Stimulated activated CD8-positive, alpha-beta memory T cell treated with anti-CD3 and anti-CD28 coated beads, Interleukin-2, amount 100 ng/mL, for 1 hour (primary cell): ENCODE data around the gene CEP112.
"Not testable (repeated sequence)": the region's sequence is repeated elsewhere in the genome, so short reads cannot be mapped to it uniquely, and the experiment has no call there.

Source experiments
- DNase-seq, 2 donors: peaks; one replicate each; pipeline ENCODE4 v3.0.0-alpha.2; 2020; ENCODE audit warnings: low read depth in 2 of 2

The CEP112 gene

GRCh38 chr17:65891231-65891735, 300.6 kb downstream of the CEP112 start:
- DNase-seq = no peak

GRCh38 chr17:65888649-65889048, 303.3 kb downstream of the CEP112 start:
- DNase-seq = no peak

- no peak for DNase-seq
Measured at GRCh38 chr17:65886315-65887245, 305.4 kb downstream of the CEP112 start.

DNA sequence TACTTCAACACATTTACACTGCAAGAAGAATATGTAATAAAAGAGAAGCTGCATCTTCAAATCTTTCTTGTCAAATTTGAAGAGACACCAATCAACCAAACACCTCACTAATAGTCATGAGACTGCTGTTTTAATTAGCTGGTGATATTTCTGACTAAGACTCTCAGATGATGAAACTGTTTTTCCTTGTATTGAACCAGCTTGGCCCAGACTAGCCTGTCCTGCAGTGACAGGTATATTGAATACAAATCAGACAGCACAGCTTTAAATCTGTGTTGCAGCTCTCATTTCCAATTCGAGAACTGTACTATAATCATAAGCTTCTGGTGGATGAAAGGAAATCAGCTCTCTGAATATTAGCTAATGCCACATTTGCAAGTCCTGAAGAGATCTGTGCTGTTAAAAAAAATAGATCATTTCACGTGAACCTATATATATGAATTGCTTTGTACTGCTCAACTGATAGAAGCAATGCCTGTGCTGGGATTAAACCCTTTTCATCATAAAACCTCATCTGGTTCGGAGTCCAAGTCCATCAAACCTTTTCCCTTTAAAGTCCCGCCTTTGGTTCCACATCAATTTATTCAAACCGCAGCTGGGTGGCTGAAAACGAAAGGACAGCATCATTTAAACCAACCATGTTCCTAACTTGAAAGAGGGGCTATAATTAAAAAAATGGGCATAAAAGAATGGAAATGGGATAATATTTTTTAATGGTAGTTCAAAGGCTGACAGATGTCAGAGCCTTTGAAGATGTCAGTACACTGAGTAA, 306.2 kb downstream of the CEP112 start:
- DNase-seq = no peak

- no peak for DNase-seq
Measured at GRCh38 chr17:65876985-65877384, 314.9 kb downstream of the CEP112 start.

GRCh38 chr17:65868881-65869280, 323.1 kb downstream of the CEP112 start:
- no peak for DNase-seq

- DNase-seq = no peak
Measured at GRCh38 chr17:65867014-65867413, 324.9 kb downstream of the CEP112 start.

GRCh38 chr17:65865715-65866425, 326.1 kb downstream of the CEP112 start:
- no peak for DNase-seq

DNA sequence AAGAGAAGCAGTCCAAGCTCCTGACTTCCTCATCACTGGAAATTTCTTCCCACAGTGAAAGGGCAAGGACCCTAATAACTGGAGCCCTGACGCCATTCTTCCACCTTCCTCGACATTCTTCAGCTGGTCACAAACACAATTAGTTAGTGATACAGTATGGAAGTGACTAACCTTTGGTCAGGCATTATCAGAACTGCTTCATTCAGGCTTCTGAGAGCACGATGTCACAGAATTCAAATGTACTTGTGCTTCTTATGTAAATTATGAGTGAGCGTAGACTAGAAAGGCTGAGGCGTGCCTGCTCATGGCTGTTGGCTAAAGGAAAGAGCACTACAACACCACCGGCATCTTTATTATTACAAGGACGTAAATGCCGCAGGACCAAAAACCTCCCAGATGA, 327.5 kb downstream of the CEP112 start:
- DNase-seq = no peak

DNA sequence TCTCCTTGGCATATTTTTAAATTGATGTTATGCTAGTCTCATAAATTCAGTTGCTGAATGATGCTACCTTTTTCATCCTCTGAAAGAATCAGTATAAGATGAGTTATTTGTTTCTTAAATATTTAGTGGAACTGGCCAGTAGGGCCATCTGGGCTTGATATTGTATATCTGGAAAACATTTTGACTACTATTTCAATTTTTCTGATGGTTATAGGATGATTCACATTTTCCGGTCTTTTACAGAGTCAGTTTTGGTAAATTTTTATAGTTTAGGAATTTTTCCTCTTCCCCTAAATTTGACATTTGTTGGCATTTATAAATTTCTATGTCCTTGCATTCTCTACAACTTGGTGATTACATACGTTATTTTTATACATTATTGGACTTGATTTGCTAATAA, 334.2 kb downstream of the CEP112 start:
- DNase-seq = no peak

DNA sequence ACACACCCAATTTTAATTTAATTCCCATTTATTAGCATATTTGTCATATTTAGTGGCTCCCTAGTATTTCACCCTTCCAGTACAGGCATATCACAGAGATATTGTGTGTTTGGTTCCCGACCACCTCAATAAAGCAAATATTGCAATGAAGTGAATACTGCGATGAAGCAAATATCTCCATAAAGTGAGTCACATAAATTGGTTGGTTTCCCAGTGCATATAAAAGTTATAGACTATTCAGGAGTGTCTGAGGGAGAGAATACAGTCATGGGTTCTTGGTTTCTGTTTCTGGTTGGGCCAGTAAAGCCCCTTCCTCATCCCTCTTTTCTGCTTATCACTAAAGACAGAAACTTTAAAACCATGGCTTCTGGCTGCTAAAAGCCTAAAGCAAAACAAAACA, 335.1 kb downstream of the CEP112 start:
- DNase-seq = no peak

GRCh38 chr17:65855675-65856074, 336.3 kb downstream of the CEP112 start:
- no peak for DNase-seq

DNA sequence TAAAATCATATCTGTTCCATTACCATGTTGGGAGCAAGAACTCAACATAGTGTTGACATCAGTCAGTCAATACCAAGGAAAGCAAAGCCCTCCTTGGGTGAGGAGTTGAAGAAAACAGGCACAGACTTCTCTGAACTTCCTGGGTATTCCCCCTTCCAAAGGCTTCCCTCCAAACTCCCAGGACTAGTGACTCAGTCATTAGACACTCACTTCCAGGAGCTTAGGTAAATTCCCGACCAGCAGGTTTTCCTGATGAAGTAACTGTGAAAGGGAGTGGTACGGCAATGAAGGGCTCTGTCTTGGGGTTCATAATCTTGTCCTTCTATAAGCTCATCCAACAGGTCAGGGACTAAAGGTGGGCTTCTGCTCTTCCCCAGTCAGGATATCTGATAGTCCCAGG, 336.7 kb downstream of the CEP112 start:
- no peak for DNase-seq

DNA sequence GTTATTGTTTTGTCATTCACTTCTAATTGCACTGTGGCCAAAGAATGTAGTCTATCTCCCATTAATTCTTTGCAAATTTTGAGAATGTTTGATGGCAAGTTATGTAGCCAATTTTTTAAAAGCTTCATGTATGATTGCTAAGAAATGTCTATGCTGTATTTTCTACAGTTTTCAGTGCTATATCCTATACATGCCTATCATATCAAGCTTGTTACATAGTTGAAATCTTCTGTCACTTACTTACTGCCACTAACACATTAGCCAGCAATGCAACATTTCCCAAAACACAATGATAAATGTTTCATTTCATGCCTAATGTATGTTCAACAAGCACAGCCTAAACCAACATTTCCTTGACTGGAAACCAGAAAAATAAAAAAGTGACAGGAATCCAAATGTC, 338.1 kb downstream of the CEP112 start:
- no peak for DNase-seq

GRCh38 chr17:65852911-65853310, 339.0 kb downstream of the CEP112 start:
- no peak for DNase-seq

DNA sequence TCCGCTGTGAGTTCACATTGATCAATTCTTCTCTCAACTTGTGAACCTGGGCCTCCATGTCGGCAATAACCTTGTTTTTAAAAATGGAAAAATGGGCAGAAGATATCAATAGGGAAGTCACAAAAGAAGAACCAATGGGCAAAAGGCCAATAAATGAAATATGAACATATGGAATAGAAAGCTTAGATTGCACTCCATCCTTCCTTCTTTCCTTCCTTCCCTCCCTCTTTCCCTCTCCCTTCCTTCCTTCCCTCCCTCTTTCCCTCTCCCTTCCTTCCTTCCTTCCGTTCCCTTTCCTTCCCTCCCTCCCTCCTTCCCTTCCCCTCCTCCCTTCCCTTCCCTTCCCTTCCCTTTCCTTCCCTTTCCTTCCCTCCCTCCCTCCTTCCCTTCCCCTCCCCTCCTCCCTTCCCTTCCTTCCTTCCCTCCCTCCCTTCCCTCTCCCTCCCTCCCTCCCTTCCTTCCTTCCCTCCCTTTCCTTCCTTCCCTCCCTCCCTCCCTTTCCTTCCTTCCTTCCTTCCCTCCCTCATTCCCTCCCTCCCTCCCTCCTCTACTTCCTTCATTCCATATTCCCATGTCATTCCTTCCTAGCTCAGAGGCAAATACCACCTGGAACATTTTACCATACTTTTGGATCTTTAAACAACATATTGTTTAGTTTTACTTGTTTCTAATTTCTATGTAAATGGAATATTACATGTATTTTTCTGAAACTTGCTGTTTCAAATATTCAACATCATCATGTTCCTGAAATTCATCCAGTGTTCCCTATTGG, 339.8 kb downstream of the CEP112 start:
- no peak for DNase-seq

- no peak for DNase-seq
Measured at GRCh38 chr17:65850486-65850885, 341.4 kb downstream of the CEP112 start.

DNA sequence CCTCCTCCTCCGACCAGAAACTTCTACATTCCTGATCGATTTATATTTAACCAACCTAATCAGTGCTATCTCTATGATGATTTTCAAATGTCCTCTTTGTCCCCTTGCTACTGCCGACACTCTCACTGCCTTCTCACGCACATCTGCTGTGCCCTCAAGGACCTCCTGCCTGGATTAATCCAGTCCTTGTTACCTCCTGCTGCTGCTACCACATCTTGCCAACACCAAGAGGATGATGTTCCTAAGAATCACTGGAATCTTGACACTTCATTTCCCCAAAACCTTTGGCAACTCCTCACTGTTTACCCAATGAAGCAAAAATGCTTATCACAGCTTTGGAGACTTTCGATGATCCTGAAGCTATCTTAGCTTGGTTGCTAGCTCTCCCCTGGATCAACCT, 343.2 kb downstream of the CEP112 start:
- DNase-seq = no peak

- no peak for DNase-seq
Measured at GRCh38 chr17:65841089-65841488, 350.8 kb downstream of the CEP112 start.

GRCh38 chr17:65837232-65837631, 354.7 kb downstream of the CEP112 start:
- not testable (repeated sequence) for DNase-seq

GRCh38 chr17:65833214-65833613, 358.7 kb downstream of the CEP112 start:
- no peak for DNase-seq
